IPS-20b (cell line): ENCODE results near the gene XRCC1.
A peak's percentile ranks its signal among the peaks of the same experiment; 100 is the strongest.

ENCODE experiments used
- H3K27ac ChIP-seq: one replicate; pipeline ENCODE4 v1.5.1; 2013; ENCODE audit warnings: low read length
- H3K27me3 ChIP-seq: 2 replicates; pipeline ENCODE4 v1.6.1; 2013; ENCODE audit warnings: mild to moderate bottlenecking, low read length, inconsistent platforms; ENCODE audit not compliant: insufficient read depth
- H3K36me3 ChIP-seq: 2 replicates; pipeline ENCODE4 v1.6.1; 2013; ENCODE audit warnings: low read depth, mild to moderate bottlenecking, inconsistent platforms, low read length, moderate library complexity; ENCODE audit not compliant: insufficient read depth
- H3K4me1 ChIP-seq: 2 replicates; pipeline ENCODE4 v1.6.1; 2013; ENCODE audit warnings: mild to moderate bottlenecking, control low read depth, inconsistent platforms, low read length, moderate library complexity; ENCODE audit not compliant: insufficient read depth
- H3K4me3 ChIP-seq: 2 replicates; pipeline ENCODE4 v1.5.1; 2013; ENCODE audit warnings: mild to moderate bottlenecking, low read length, inconsistent platforms
- H3K9ac ChIP-seq: 2 replicates; pipeline ENCODE4 v1.6.1; 2013; ENCODE audit warnings: low read depth, mild to moderate bottlenecking, inconsistent platforms, low read length, moderate library complexity
- H3K9me3 ChIP-seq: 2 replicates; pipeline ENCODE4 v1.6.1; 2013; ENCODE audit warnings: mild to moderate bottlenecking, low read depth, low read length, inconsistent platforms; ENCODE audit not compliant: insufficient read depth

The XRCC1 gene

GRCh38 chr19:43534816-43535761, 40.2 kb downstream of the XRCC1 start:
- peaks cover 27% of the 10 kb centered on the region for H3K36me3 ChIP-seq
- no peaks in the 10 kb centered on the region for H3K27me3 ChIP-seq
- peak overlapping the region; percentile 63; the same call in 1 of the 2 replicates for H3K9ac ChIP-seq
- no peak overlapping the region for H3K27ac ChIP-seq
- H3K9me3 ChIP-seq, result peaks cover 15% of the 10 kb centered on the region; the same call in 1 of the 2 replicates
- H3K4me3 ChIP-seq, result peak overlapping the region; percentile 70; the same call in 1 of the 2 replicates
- H3K4me1 ChIP-seq, result peaks cover 14% of the 10 kb centered on the region; the same call in 1 of the 2 replicates

GRCh38 chr19:43534305-43534815, 41.0 kb downstream of the XRCC1 start:
- peaks cover 14% of the 10 kb centered on the region; the same call in 1 of the 2 replicates for H3K4me1 ChIP-seq
- H3K4me3 ChIP-seq, result peak overlapping the region; percentile 70; the same call in 1 of the 2 replicates
- H3K27ac ChIP-seq, result peak overlapping the region; percentile 56
- H3K9me3 ChIP-seq, result peaks cover 12% of the 10 kb centered on the region; the same call in 1 of the 2 replicates
- H3K9ac ChIP-seq, result peak overlapping the region; percentile 63; the same call in 1 of the 2 replicates
- no peaks in the 10 kb centered on the region for H3K27me3 ChIP-seq
- peaks cover 22% of the 10 kb centered on the region for H3K36me3 ChIP-seq

- H3K9ac ChIP-seq, result peak overlapping the region; percentile 63; the same call in 1 of the 2 replicates
- no peaks in the 10 kb centered on the region for H3K27me3 ChIP-seq
- H3K27ac ChIP-seq, result no peak overlapping the region
- H3K36me3 ChIP-seq, result peaks cover 16% of the 10 kb centered on the region
- H3K9me3 ChIP-seq, result peaks cover 6% of the 10 kb centered on the region; the same call in 1 of the 2 replicates
- peak overlapping the region; percentile 70 for H3K4me3 ChIP-seq
- peaks cover 14% of the 10 kb centered on the region; the same call in 1 of the 2 replicates for H3K4me1 ChIP-seq
Observed at GRCh38 chr19:43533546-43534304, 41.6 kb downstream of the XRCC1 start.

GRCh38 chr19:43532962-43533545, 42.3 kb downstream of the XRCC1 start, which contains the start of gene ZNF575:
Gene ZNF575 (plus strand): TSS chr19:43533188. CDS start chr19:43534423, 1,235 bp downstream.
- peaks cover 9% of the 10 kb centered on the region; the same call in 1 of the 2 replicates for H3K36me3 ChIP-seq
- no peaks in the 10 kb centered on the region for H3K9me3 ChIP-seq
- peak within 1 kb of the TSS; percentile 72; the same call in 1 of the 2 replicates for H3K9ac ChIP-seq
- peaks cover 14% of the 10 kb centered on the region; the same call in 1 of the 2 replicates for H3K4me1 ChIP-seq
- peak within 1 kb of the TSS; percentile 2 for H3K27ac ChIP-seq
- H3K27me3 ChIP-seq, result peaks cover 6% of the 10 kb centered on the region
- H3K4me3 ChIP-seq, result peak within 1 kb of the TSS; percentile 70

GRCh38 chr19:43532571-43532961, 42.8 kb downstream of the XRCC1 start:
- H3K4me1 ChIP-seq, result peaks cover 14% of the 10 kb centered on the region; the same call in 1 of the 2 replicates
- peak overlapping the region; percentile 72; the same call in 1 of the 2 replicates for H3K9ac ChIP-seq
- no peaks in the 10 kb centered on the region for H3K9me3 ChIP-seq
- H3K4me3 ChIP-seq, result peak overlapping the region; percentile 70
- H3K27me3 ChIP-seq, result peaks cover 11% of the 10 kb centered on the region
- H3K36me3 ChIP-seq, result peaks cover 4% of the 10 kb centered on the region; the same call in 1 of the 2 replicates
- H3K27ac ChIP-seq, result peak overlapping the region; percentile 2

- H3K9me3 ChIP-seq, result no peaks in the 10 kb centered on the region
- peaks cover 6% of the 10 kb centered on the region; the same call in 1 of the 2 replicates for H3K4me1 ChIP-seq
- no peak overlapping the region for H3K4me3 ChIP-seq
- H3K9ac ChIP-seq, result no peak overlapping the region
- peaks cover 38% of the 10 kb centered on the region for H3K27me3 ChIP-seq
- no peaks in the 10 kb centered on the region for H3K36me3 ChIP-seq
- H3K27ac ChIP-seq, result no peak overlapping the region
Observed at GRCh38 chr19:43527860-43528622, 47.3 kb downstream of the XRCC1 start.

DNA sequence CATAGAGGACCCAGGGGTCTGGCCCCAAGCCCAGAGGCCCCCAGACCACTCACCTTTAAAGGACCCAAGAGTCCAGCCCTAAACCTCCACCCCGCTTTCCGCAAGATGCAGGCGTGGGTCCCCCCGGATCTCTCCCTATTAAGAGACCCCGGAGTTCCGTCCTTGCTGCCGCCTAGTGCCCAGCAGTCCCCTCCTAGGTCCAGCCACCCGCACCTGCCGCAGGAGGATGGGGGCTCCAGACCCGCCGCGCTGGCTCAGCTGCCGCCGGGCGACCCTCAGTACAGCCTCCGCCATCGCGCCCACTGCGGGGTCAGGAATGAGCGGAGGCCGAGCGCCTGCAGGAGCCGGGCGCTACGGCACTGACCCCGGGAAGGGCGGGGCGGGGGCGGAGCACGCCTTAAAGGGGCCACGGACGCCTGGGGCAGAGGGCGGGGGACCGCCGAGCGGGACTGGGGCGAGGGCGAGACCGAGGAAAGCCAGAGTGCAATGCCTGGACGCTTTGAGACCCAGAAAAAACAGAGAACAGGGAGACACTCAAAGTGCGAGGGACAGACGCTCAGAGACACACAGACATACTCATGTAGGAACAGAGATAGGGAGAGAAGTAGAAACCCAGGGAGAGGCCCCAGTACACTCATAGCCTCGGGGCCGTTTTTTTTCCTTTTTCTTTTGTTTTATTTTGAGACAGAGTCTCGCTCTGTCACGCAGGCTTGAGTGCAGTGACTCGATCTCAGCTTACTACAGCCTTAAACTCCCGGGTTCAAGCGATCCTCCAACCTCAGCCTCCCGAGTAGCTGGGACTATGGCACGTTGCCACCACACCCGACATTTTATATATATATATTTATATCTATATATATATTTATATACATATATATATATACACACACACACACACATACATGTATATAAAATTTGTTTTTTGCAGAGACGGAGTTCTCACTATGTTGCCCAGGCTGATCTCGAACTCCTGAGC, 48.2 kb downstream of the XRCC1 start, which contains the start of gene ETHE1:
Gene ETHE1, minus strand, starts transcription at position 318 of the 976 bp plus-strand sequence. Its CDS starts 24 bp downstream, at position 294.
- Histone ChIP-seq H3K9me3 (no peaks in the 10 kb centered on the region), H3K27ac (no peak within 1 kb of the TSS), H3K4me1 (peaks cover 2% of the 10 kb centered on the region; the same call in 1 of the 2 replicates), H3K9ac (peak within 1 kb of the TSS; percentile 69), H3K4me3 (peak within 1 kb of the TSS; percentile 91), H3K27me3 (peaks cover 38% of the 10 kb centered on the region), H3K36me3 (no peaks in the 10 kb centered on the region)

GRCh38 chr19:43525836-43526771, 49.2 kb downstream of the XRCC1 start:
- Histone ChIP-seq H3K36me3 (no peaks in the 10 kb centered on the region), H3K27ac (no peak overlapping the region), H3K4me1 (peaks cover 2% of the 10 kb centered on the region; the same call in 1 of the 2 replicates), H3K9me3 (no peaks in the 10 kb centered on the region), H3K27me3 (peaks cover 38% of the 10 kb centered on the region), H3K9ac (peak overlapping the region; percentile 69), H3K4me3 (peak overlapping the region; percentile 91)
